HG03469 (cell line): ENCODE data around the gene FAM78A.
"Not testable (repeated sequence)": the region's sequence is repeated elsewhere in the genome, so short reads cannot be mapped to it uniquely, and the experiment has no call there.

Experiments
- ATAC-seq: cut with Tn5 transposase; IDR thresholded peaks from one replicate; pipeline ENCODE4 v1.9.1; 2021; ENCODE audit warnings: mild to moderate bottlenecking, moderate library complexity, moderate number of reproducible peaks; ENCODE audit not compliant: unreplicated experiment

Gene FAM78A

DNA sequence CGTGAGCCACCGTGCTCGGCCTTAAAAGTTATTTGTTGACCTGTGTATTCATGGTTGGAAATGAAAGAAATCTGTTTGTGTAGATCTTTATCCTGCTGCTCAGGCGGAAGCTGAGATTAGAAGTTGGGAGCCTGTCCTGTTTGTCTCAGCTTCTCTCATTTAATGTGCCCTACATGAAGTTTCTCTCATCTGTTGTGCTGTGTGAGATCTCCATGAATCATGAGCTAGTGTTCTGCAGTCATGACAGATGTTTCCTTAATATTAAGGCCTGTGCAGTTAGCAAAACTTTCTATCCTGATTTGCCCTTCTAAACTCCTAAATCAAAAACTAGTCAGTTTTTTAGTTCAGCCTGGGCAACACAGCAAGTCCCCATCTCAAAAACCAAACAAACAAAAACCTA lies 59.5 kb downstream of the FAM78A start:
- no peak for ATAC-seq

DNA sequence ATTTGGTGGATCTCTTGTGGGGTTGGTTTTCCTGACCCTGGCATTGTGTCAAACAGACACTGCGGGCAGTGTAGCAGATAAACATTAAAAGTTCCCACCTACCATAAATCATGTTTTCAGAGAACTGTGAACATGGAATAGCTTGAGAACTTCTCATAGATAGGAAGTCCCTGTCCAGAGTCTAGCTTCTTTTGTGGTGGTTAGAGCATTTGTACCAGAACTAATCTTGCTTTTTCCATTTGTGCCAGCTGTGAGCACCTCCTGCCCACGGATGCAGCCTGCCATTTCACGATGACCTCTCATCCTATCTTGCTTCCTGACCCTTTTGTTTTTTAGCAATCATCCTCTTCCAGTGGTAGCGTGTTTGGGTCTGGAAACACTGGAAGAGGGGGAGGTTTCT lies 61.4 kb downstream of the FAM78A start:
- ATAC-seq: no peak

DNA sequence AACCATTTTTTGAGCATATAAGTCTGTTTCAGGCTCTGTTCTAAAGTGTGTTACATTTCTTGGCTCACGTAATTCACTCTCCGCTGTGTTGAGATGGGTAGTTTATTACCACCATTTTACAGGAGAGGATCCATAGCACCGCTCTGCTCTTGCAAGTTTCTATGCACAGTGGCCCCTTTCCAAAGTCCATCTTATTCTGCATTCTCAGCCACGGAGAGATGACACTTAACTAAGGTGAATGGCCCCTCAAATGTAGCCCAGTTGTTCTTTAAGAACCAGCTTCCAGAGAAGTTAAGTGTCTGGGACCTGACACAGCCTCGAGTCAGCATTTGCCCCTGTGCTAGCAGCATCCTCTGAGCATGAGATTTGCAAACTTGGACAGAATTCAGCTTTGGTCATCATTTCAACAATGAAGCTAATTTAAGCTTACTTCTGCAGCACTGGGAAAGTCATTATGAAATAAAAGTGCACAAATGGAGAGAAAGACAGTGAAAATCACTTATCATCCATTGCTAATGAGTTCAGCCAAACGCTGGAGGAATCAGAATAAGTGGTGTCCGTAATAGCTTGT lies 61.9 kb downstream of the FAM78A start:
- no peak for ATAC-seq

DNA sequence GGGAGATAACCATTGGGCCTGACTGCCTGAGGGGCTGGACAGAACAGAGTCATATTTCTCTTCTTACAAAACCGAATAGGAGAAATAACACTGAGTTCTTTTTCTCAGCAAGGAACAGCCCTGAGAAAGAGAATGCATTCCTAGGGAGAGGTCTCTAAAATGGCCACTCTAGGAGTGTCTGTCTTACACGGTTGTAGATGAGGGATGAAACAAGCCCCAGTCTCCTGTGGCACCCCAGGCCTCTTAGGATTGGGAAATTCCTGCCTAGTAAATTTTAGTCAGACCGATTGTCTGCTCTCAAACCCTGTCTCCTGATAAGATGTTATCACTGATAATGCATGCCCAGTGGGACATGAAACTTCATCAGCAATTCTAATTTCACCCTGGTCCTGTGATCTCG lies 64.4 kb downstream of the FAM78A start:
- ATAC-seq: not testable (repeated sequence)
